Measurements from ENCODE around the gene LRRC61.
A peak's percentile ranks its signal among the peaks of the same experiment; 100 is the strongest.
"Not testable (repeated sequence)": the region's sequence is repeated elsewhere in the genome, so short reads cannot be mapped to it uniquely, and the experiment has no call there.

Gene LRRC61

DNA sequence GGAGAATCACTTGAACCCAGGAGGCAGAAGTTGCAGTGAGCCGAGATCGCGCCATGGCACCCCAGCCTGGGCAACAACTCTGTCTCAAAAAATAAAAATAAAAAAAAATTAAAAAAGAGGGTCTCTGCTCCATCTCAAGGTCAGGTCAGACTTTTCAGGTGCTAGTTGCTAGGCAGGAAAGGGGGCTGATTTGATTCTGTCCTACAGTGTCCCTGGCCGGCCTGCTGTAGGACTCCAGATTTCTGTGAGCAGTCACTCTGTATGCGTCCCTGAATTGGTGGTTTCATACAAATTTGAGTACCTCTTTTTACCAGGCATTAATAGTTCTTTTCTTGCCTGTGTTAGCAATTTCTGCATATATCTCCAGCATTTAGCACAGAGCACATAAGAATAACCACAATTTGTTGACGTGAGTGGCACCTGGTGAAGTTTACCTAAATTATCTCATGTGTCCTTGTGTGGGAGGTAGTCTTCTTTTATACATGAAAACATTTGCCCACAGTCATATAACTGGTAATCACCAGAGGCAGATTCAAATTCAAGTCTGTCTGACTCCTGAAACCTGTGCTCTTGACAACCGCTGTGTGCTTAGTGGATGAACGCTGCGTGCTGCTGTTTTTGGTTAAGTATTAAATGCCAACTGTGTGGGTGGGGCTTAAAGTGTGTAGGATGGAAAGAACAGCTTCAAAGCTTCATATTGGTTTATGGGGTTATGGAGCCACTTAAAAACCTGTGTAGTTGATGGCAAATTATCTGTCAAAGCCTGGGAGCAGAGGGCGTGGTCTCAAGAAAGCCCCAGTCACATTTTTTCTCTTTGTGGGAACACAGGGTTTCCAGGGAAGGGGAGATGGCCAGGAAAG lies 52.7 kb downstream of the LRRC61 start:
- no peak for DNase-seq
- in situ Hi-C loops (cut with HindIII; ENCODE audit: low pct_ligation_motif_present, low pct_unique_long_range_greater_than_20kb, low sequenced_read_pairs): no loop called here

DNA sequence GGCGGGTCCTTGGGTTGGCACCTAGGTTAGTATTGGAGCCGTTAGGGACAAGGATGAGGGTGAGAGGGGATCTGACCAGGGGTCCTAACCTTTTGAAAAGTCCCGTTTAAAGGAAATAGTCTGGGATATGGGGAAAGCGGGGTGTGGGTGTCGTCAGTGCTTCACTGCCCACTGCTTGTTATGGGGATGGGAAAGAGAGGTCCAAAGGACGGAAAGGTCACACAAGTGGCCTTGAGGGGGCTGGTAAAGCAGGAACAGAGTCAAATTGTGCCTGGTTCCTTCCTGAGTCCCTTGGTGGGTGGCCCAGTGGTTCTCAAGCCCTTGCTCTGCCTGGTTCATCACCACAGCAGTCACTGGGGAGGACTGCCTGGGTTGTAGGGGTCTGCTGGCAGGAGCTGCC lies 53.4 kb downstream of the LRRC61 start:
- DNase-seq: no peak
- in situ Hi-C loops (cut with HindIII; ENCODE audit: low pct_ligation_motif_present, low pct_unique_long_range_greater_than_20kb, low sequenced_read_pairs): no loop called here

GRCh38 chr7:150377196-150377595 lies 54.0 kb downstream of the LRRC61 start:
- in situ Hi-C loops (cut with HindIII; ENCODE audit: low pct_ligation_motif_present, low pct_unique_long_range_greater_than_20kb, low sequenced_read_pairs): no loop called here
- no peak for DNase-seq

- no peak for DNase-seq
- in situ Hi-C loops (cut with HindIII; ENCODE audit: low pct_ligation_motif_present, low pct_unique_long_range_greater_than_20kb, low sequenced_read_pairs): no loop called here
Measured at GRCh38 chr7:150377635-150378034, 54.5 kb downstream of the LRRC61 start.

DNA sequence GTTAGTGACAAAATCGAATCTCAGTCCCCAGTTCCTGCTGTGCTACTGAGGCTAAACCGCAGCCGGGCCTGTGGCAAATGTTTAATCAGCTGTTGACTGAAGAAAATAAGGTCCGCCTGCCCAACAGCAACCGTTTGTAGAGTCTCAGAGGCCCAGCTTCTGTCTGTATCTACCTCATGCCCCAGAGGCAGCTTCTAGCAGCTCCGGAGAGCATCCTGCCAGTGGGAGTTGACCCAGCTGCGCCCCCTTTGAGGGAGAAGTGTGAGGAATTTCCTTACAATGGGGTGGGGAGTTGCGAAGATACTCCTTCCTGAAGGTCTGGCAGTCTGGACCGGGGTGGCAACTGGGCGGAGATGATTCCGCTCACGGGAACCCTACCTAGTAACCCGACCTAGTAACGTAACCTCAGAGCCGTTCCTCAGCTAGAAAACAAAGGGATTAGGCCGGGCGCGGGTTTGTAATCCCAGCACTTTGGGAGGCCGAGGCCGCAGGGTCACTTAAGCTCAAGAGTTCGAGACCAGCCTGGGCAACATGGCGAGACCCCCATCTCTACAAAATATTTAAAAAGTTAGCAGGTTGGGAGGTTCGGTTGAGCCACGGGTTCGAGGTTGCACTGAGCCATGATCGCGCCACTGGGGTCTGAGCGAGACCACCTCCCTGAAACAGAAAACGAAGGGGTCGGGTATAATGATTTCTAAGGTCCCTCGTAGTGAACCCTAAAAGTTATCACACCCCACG lies 55.1 kb downstream of the LRRC61 start:
- in situ Hi-C loops (cut with HindIII; ENCODE audit: low pct_ligation_motif_present, low pct_unique_long_range_greater_than_20kb, low sequenced_read_pairs): no loop called here
- peak; percentile 97 for DNase-seq

DNA sequence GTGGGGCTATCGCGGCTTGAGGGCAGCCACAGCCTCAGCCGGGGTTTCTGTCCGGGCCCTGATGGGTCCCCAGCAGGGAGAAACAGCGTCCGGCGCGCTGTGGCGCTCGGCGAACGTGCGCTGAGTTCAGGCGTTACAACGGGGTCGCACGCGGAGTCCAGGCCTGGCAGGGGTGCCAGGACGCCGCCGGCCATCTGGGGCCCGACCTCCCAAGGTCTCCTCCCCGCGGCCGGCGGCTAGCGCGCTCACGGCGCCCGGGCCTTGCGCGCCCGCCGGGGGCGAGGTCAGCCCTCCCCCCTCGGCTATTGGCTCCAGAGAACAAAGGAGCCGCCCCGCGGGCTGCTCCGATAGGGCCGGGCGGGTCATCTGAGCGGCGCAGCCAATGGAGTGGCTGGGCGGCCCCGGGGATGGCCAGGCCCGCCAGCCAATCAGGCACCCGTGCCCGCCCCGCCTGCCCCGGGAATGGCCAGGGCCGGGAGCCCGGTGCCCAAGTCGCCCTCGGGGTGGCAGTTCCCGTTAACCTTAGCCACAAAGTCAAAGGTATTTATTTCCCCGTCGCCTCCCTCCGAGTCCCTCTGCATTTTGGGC lies 55.8 kb downstream of the LRRC61 start, which contains the start of gene ZNF775:
ZNF775 (plus strand) TSS at position 478 of the 588 bp plus-strand sequence. CDS start 9,141 bp downstream, outside the sequence.
- in situ Hi-C loops (cut with HindIII; ENCODE audit: low pct_ligation_motif_present, low pct_unique_long_range_greater_than_20kb, low sequenced_read_pairs): no loop called here
- peak; percentile 99 for DNase-seq

DNA sequence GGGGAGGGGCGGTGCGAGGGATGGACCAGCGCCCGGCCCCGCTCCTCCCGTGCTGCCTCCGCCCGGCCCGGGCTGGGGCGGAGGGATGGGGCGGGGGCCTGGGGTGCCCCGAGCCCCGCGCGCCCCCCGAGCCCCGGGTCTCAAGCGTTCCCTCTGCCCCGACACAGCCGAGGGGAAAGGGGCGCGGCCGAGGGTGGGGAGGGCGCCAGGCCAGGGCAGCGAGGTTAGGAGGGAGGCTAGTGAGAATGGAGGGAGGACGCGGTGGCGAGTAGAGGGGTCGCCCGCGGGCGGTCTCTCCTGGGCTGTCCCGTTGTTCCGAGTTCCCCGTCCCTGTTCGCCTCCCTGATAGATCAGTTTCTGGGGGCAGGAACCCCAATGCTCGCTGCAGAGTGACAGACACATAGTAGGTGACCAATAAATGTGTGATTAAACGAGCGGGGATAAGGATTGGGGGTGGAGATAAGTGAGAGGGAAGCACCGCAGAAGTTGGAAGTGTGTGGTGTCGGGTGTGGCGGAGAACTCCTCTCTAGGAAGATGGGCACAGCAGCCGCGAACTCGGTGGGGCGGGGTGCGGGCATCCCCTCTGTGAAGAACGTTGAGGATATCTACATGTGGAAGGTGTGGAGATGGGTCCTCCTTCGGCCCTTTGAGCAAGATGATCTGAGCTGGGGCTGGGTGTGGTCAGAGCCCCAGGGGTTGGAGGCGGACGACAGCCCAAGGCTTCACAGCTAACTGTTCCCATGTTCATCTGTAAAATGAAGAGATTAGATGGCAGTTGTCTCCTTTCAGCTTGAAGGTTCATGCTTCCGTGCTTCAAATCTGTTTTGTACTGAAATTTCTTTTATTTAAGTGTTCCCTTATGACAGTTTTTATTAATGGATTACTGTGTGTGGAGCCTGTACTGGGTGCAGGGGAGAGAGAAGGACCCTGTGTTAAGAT lies 56.6 kb downstream of the LRRC61 start:
- in situ Hi-C loops (cut with HindIII; ENCODE audit: low pct_ligation_motif_present, low pct_unique_long_range_greater_than_20kb, low sequenced_read_pairs): no loop called here

GRCh38 chr7:150380463-150380862 lies 57.3 kb downstream of the LRRC61 start:
- no peak for DNase-seq
- in situ Hi-C loops (cut with HindIII; ENCODE audit: low pct_ligation_motif_present, low pct_unique_long_range_greater_than_20kb, low sequenced_read_pairs): no loop called here

More for the DNA sequence above, 56.6 kb downstream of the LRRC61 start:
- DNase-seq: peak; percentile 50

DNA sequence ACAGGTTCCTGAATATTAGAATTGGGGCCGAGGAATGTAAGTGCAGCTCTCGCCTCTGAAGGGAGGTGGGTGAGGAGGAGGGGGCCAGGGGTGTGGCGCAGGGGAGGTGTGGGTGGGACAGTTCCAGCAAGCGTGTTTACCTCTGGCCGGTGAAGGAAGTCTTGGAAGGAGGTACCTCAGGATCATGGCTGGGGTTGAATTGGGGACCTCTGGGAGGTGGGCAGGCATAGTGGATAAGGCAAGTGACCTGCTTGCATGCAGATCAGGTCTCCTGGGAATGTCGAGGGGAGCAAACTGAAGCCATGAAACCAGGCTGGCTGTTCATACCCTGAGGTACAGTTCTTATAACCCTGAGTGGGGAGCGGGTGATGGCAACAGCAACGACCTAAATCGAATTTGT lies 57.9 kb downstream of the LRRC61 start:
- no peak for DNase-seq
- in situ Hi-C loops (cut with HindIII; ENCODE audit: low pct_ligation_motif_present, low pct_unique_long_range_greater_than_20kb, low sequenced_read_pairs): no loop called here

- DNase-seq: no peak
- in situ Hi-C loops (cut with HindIII; ENCODE audit: low pct_ligation_motif_present, low pct_unique_long_range_greater_than_20kb, low sequenced_read_pairs): no loop called here
Measured at GRCh38 chr7:150381785-150382122, 58.6 kb downstream of the LRRC61 start.

DNA sequence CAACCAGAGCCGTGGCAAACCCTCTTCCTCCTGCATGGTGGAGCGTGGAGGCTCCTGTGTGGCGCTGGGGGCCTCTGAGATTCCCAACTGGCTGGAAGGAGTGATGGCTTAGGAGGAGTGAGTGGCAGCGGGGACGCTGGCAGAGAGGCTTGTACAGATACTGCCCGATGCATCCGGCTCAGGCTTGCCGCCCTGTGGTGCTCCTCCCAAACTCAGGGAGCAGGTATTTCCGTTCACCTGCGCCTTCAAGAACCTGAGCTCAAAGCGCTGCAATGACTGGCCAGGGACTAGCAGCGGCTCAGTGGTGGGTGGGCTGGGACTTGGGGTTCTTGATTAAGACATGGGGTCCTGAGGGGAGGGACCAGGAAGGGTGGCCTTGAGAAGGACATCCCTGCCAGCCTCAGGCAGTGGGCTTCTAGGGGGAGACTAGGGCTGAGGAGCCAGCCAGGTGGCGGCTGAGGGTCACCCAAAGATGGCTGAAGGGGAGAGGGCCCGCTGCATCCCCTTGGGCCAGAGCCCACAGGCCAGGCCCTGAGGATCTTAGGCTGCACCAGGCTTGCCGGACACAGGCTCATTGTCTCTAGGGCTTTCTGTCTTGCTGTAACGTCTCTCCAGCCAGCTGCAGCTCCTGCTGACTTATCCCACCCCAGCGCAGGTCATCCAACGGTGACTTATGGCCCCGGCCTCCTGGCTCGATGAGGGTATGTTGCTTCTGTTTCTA lies 59.1 kb downstream of the LRRC61 start:
- in situ Hi-C loops (cut with HindIII; ENCODE audit: low pct_ligation_motif_present, low pct_unique_long_range_greater_than_20kb, low sequenced_read_pairs): no loop called here
- DNase-seq: no peak

GRCh38 chr7:150382844-150383225 lies 59.7 kb downstream of the LRRC61 start:
- DNase-seq: no peak
- in situ Hi-C loops (cut with HindIII; ENCODE audit: low pct_ligation_motif_present, low pct_unique_long_range_greater_than_20kb, low sequenced_read_pairs): no loop called here

DNA sequence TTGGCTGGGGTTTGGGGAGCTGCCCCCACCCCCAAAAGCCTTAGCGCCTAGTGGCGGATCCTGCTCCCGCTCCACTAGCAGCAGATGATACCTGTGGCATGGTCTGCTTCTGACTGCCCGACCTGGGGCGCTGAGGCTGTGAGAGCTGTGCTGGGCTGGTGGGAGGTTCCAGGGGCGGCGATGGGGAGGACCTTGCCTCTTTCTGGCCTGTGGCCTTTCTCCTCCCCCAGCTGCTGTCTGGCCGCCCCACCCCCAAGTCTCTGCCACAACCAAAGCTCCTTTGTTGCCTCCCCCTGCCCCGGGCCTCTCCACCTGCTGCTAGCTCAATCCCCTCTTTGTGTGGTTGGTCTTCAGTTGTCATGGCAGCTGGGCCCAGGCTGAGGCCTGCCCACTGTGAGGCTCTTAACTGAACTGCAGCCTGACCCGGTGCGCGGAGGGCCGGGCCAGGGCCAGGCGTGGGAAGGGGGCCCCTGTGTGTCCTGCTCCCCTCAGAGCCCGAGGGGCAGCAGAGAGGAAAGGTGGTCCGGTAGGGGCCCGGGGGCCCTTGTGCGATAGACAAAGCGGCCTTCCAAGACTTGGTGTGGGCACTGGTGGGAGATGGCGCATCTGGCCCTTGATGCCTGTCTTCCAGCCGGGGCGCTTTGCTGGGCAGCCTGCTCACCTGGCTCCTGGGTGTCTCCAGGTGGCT lies 60.7 kb downstream of the LRRC61 start:
- no peak for DNase-seq
- in situ Hi-C loops (cut with HindIII; ENCODE audit: low pct_ligation_motif_present, low pct_unique_long_range_greater_than_20kb, low sequenced_read_pairs): no loop called here

- no peak for DNase-seq
- in situ Hi-C loops (cut with HindIII; ENCODE audit: low pct_ligation_motif_present, low pct_unique_long_range_greater_than_20kb, low sequenced_read_pairs): no loop called here
Measured at GRCh38 chr7:150384406-150385301, 61.5 kb downstream of the LRRC61 start.

DNA sequence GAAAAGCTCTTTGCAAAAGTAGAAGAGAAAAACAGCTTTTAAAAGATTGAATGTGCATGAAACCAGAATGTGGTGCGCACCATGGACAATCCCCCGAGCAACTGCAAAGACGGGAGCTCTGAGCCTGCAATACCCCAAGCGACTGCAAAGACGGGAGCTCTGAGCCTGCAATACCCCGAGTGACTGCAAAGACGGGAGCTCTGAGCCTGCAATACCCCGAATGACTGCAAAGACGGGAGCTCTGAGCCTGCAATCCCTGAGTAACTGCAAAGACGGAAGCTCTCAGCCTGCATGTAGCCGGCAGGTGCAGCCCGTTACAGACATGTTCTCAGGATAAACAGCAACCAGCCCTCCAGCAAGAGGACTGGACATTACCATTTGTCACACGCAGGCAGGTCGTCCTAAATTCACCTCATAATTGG lies 62.2 kb downstream of the LRRC61 start:
- in situ Hi-C loops (cut with HindIII; ENCODE audit: low pct_ligation_motif_present, low pct_unique_long_range_greater_than_20kb, low sequenced_read_pairs): no loop called here
- no peak for DNase-seq

GRCh38 chr7:150385884-150386283 lies 62.7 kb downstream of the LRRC61 start:
- DNase-seq: not testable (repeated sequence)

More at GRCh38 chr7:150385884-150386283, 62.7 kb downstream of the LRRC61 start:
- in situ Hi-C loops (cut with HindIII; ENCODE audit: low pct_ligation_motif_present, low pct_unique_long_range_greater_than_20kb, low sequenced_read_pairs): not testable (repeated sequence)

Measured in ACHN (cell line).